ENCODE results near the gene CWC22.
"Not testable (repeated sequence)": the region's sequence is repeated elsewhere in the genome, so short reads cannot be mapped to it uniquely, and the experiment has no call there.

Gene CWC22

DNA sequence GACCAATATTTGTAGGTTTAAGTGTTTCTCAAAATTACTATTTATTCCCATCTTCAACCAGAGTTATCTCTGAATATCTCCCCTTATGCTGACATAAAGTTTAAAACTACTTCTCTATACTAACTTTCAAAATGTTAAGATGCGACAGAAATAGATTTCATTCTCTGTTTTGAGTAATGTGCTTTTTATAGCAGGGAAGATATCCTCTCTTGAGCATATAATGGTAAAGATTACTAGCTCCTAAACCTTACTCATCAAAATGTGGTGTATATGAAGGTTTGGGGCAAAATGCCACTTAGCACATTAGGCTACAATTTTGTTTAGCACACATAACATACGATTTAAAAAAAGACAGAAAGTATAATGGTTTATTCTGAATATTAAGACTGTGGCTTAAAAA, 54.4 kb downstream of the CWC22 start:
- no peak for DNase-seq (ENCODE audit: low read depth in 1 of 2, low spot score in 1 of 2)

DNA sequence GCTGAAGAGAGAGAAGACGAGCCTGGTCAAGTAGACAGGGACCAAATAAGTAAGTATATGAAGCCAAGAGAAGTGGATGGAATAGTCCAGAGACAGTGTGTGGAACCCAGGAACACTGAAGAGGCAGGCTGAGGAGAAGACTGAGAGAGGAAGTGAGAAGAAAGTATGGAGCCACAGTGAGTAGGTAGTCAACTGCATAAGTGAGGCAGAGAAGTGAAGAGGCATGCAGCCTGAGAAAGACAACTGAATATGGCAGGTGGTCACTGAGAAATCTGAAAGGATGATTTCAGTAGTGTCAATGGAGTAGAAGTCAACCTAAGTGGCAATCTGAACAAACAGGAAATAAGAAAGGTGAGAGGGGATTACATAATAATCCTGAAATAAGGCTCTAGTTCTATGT, 55.4 kb downstream of the CWC22 start:
- no peak for DNase-seq (ENCODE audit: low read depth in 1 of 2, low spot score in 1 of 2)

DNA sequence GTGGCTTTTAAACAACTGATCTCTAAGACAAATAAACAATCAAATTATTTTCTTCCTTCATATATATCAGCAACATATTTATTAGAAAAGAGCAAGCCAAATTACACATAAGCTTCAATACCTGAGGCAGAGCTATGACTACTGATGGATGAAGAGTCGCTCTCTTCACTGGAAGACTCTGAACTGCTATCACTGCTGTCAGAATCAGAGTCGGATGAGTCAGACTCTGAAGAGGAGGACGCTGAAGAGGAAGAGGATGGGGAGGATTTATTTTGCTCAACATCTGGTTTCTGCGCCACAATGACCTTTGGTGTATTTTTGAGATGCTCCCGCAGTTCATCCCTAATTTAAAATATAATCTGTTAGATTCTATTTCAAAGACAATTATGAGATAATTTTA, 56.7 kb downstream of the CWC22 start:
- no peak for DNase-seq (ENCODE audit: low read depth in 1 of 2, low spot score in 1 of 2)

DNA sequence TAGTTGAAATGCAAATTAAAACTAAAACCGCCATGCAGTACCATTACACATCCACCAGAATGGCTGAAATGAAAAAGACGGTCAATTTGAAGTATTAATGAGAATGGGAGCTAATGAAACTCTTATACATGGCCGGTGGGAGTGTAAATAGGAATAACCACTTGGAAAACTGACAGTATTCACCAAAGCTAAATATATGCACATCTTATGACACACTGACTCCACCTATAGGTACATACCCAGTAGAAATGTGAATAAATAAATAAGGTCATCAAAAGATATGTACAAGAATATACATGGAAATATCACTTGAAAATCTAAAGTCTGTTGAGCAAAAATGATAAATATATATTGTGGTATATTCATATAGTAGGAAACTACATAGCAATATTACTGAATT, 57.7 kb downstream of the CWC22 start:
- DNase-seq (ENCODE audit: low read depth in 1 of 2, low spot score in 1 of 2) = no peak

DNA sequence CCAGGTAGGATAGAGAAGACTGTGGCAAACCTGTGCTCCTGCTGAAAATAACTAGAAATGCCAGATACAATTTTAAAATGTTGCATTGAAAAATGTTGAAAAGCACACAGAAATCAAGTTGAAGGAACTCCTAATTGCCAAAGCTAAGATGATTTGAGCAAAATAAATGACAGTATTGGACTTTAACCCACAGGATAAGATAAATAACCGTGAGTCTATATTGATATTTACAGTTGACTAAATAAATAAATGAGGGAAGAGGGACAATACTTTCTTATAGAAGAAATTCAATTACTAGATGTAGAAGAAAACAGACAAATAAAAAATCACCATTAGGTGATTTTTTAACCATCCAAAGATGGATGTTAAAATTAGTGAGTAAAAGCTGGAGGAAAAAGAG, 59.0 kb downstream of the CWC22 start:
- no peak for DNase-seq (ENCODE audit: low read depth in 1 of 2, low spot score in 1 of 2)

DNA sequence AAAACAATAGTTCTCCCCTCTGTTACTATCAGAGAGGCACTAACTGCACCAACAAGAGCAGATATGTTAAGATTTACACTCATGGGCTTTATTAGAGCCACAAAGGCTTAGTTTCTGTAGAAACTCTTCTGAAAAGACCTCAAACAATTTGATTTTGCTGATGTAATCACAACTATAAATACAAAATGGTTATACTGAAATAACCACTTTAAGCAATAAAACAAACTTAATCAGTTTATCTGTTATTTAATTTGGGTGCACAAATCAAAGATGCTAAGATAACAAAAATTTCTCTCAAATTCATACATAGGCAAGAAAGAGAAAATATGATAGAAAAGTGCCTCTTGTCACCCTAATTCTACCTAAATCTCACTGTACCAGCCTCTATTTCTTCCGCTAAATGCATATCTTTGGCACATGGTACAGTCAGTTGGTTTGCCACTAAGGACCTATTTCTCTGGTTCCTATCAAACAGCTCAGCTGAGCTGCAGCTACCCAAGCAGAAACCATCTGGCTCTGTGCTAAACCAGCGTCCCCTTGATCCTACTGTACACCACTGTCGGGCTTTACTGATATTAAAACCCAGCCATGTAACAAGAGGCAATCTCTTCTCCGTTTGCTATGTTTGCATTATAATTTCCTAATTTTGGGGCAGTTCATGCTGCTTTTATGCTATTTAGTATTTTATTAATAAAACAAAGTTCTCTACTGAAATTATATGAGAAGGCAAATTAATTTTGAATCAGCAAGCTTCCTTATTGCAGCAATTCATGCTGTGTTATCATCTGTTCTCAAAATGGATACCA, 60.1 kb downstream of the CWC22 start:
- DNase-seq (ENCODE audit: low read depth in 1 of 2, low spot score in 1 of 2) = no peak

- DNase-seq (ENCODE audit: low read depth in 1 of 2, low spot score in 1 of 2) = no peak
These were observed 60.8 kb downstream of the CWC22 start for GRCh38 chr2:179946346-179946745.

DNA sequence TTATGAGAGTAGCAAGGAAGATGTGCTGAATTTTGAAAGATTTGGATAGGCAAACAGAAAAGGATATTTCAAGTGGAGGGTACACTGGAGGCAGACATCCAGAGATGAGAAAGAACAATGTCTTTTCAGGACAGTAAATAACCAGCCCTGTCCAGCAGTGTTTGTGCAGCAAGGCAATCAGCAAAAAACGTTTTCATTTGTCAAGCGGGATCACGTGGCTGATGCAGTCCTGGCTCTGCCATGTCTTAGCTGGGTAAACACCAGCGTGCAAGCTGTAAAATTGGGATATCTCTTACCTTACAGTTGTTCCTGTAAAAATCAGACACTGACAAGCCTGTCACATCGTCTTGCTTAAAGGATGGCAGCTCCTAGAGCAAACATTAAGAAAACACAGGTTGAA, 67.8 kb downstream of the CWC22 start:
- DNase-seq (ENCODE audit: low read depth in 1 of 2, low spot score in 1 of 2) = no peak

DNA sequence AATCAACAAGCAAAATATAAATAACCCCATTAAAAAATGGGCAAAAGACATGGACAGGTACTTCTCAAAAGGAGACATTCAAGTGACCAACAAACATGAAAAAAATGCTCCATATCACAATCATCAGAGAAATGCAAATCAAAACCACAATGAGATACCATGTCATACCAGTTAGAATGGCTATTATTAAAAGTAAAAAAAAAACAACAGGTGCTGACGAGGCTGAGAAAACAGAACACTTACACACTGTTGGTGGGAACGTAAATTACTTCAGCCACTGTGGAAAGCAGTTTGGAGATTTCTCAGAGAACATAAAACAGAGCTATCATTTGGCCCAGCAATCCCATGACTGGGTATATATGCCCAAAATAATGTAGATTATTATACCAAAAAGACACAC, 69.1 kb downstream of the CWC22 start:
- no peak for DNase-seq (ENCODE audit: low read depth in 1 of 2, low spot score in 1 of 2)

- no peak for DNase-seq (ENCODE audit: low read depth in 1 of 2, low spot score in 1 of 2)
These were observed 70.4 kb downstream of the CWC22 start for GRCh38 chr2:179936654-179937053.

GRCh38 chr2:179936141-179936540, 71.0 kb downstream of the CWC22 start:
- DNase-seq (ENCODE audit: low read depth in 1 of 2, low spot score in 1 of 2) = no peak

- DNase-seq (ENCODE audit: low read depth in 1 of 2, low spot score in 1 of 2) = no peak
These were observed 74.3 kb downstream of the CWC22 start for GRCh38 chr2:179932786-179933185.

DNA sequence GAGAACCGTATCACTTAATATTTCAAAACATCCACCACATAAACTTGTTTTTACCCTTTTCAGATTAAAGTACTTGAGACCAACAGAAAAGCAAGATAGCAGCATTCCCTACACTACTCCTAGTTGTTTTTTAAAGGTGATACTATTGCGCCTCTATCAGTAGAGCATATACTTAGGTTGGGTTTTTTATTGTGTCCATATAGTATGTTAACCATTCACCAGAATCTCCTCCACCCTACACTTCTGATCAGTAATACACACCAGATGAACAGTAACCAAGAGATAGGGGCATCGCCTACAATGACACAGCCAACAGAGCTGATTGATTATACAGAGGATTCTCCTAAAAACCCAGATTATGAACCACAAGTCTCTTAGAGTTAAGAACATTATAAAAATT, 75.6 kb downstream of the CWC22 start:
- no peak for DNase-seq (ENCODE audit: low read depth in 1 of 2, low spot score in 1 of 2)

- not testable (repeated sequence) for DNase-seq (ENCODE audit: low read depth in 1 of 2, low spot score in 1 of 2)
These were observed 77.1 kb downstream of the CWC22 start for GRCh38 chr2:179929997-179930396.

DNA sequence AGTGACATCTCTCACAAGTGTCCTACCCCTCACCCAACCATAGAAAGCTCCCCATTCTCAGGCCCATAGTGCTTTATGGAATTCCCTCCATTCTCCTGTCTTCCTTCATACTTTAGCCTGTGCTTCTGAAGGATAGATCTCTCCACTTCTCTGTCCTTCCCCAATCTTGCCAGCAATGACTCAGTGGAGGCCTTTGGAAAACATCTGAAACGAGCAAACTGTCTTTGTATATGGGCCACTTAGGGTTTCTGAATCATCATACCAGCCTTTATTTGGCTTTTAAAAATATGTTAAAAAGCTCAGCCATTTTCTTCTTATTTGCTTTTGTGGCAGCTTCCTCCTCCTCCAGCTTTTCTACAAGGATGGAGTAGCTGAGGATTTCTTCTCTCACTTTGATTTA, 80.1 kb downstream of the CWC22 start:
- no peak for DNase-seq (ENCODE audit: low read depth in 1 of 2, low spot score in 1 of 2)

DNA sequence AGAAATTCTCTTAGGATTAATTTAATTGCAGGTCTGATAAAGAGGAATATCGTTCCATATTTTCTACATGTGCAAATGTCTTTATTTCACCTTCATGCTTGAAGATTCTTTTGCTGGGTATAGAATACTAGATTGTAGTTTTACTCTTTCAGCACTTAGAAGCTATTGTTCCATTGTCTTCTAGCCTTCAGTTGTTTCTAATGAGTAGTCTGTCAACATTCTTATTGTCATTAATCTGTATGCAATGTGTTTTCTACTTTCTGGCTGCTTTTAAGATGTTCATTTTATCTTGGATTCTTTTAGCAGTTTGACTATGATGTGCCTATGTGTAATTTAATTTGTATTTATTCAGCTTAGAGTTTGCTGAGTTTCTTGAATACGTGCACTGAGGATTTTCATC, 81.4 kb downstream of the CWC22 start:
- no peak for DNase-seq (ENCODE audit: low read depth in 1 of 2, low spot score in 1 of 2)

GRCh38 chr2:179917272-179917671, 89.8 kb downstream of the CWC22 start:
- DNase-seq (ENCODE audit: low read depth in 1 of 2, low spot score in 1 of 2) = no peak

- no peak for DNase-seq (ENCODE audit: low read depth in 1 of 2, low spot score in 1 of 2)
These were observed 91.6 kb downstream of the CWC22 start for GRCh38 chr2:179915395-179915992.

- DNase-seq (ENCODE audit: low read depth in 1 of 2, low spot score in 1 of 2) = no peak
These were observed 93.3 kb downstream of the CWC22 start for GRCh38 chr2:179913809-179914208.

- no peak for DNase-seq (ENCODE audit: low read depth in 1 of 2, low spot score in 1 of 2)
These were observed 95.5 kb downstream of the CWC22 start for GRCh38 chr2:179911569-179911968.

DNA sequence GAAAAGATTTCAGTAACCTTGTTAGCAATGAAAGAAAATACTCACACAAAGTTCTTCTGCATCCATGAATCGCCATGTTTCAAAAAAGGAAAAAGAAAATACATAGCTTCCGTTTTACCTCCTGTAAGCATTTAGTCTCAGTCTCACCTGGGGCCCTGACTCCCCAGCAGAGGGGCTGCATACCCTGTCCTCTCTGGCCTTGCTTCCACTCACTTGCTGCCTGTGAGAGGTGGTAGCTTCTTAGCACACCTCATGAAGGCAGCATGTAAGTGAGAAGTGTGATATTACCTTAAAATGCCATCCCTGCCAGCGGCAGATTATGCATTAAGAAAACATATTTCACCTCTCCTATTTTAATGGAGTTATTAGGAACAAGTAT, 96.4 kb downstream of the CWC22 start:
- no peak for DNase-seq (ENCODE audit: low read depth in 1 of 2, low spot score in 1 of 2)

DNA sequence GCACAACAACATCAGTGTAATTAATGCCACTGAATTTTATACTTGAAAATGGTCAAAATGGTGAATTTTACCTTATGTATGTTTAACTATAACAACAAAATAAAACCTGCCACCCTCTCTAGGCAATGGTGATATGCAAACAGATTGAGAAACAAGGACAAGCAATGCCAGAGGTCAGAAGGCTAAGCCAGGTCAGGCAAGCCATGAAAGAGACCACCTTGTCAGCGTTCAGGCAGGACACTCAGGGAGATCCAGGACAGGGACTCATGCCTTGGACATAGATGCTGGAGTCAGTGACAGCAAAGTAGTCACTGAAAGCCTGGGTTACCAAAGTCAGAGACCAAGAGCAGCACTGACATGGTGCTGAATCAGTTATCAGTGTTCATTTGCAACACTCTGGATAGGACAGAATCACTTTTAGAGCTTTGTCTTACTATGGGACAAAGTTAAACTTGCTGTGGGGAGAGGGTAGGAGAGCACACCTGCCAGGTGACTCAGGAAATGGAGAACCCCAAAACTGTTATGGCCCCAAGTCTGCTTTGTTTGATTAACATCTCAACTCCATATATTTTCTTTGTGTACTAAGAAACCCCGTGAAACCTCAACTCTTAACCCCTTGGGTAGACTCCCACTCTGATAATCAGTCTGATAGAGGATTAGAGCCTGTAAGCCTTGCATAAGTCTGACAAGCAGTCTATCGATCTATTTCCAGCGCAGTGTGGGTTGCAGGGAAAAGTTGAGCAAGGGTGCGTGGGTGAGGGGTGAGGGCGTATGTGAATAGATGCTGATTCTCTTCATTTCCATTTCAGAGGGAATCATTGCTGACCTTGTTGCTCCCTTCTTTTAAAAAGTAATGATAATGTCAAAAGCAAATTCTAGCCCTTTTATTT, 97.0 kb downstream of the CWC22 start:
- no peak for DNase-seq (ENCODE audit: low read depth in 1 of 2, low spot score in 1 of 2)

All from activated T-helper 1 cell treated with anti-CD3 and anti-CD28 coated beads, Interleukin-2, amount 50 U/mL, for 16 hours (primary cell).